ENCODE data around the gene GFPT2.

Gene GFPT2

DNA sequence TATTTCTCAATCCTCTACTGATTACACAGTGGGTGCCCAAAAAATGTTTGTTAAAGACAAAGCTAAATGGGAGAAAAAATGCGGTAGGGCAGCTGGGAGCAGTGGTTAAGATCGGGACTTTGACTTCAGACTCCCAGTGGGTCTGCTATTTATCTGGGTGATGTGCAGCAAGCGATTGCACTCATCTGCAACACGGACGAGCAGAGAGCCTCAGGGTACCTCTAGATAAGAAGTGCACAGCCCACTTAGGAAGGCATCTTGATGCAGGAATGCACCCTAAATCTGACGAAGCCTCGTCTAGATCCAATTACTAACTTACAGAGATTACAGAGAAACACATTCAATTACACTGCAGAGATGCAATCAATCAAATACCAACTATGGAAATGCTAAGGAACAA, 65.3 kb downstream of the GFPT2 start:
- no peaks in the 10 kb centered on the region for H3K36me3 ChIP-seq (ENCODE audit: control insufficient read depth, insufficient read depth, low read length)
- no peak overlapping the region for H3K4me3 ChIP-seq (replicated peaks; ENCODE audit: low read depth, low read length)
- TF ChIP-seq, protein P1, sequence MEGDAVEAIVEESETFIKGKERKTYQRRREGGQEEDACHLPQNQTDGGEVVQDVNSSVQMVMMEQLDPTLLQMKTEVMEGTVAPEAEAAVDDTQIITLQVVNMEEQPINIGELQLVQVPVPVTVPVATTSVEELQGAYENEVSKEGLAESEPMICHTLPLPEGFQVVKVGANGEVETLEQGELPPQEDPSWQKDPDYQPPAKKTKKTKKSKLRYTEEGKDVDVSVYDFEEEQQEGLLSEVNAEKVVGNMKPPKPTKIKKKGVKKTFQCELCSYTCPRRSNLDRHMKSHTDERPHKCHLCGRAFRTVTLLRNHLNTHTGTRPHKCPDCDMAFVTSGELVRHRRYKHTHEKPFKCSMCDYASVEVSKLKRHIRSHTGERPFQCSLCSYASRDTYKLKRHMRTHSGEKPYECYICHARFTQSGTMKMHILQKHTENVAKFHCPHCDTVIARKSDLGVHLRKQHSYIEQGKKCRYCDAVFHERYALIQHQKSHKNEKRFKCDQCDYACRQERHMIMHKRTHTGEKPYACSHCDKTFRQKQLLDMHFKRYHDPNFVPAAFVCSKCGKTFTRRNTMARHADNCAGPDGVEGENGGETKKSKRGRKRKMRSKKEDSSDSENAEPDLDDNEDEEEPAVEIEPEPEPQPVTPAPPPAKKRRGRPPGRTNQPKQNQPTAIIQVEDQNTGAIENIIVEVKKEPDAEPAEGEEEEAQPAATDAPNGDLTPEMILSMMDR (IDR thresholded peaks at IDR 0.05; ENCODE audit: insufficient read depth, low read length, poor library complexity, severe bottlenecking) = no peak
- no peaks in the 10 kb centered on the region for H3K27me3 ChIP-seq (replicated peaks; ENCODE audit: control insufficient read depth, insufficient read depth, low read length)
- no peak for DNase-seq (ENCODE audit: extremely low read depth, insufficient read length)

DNA sequence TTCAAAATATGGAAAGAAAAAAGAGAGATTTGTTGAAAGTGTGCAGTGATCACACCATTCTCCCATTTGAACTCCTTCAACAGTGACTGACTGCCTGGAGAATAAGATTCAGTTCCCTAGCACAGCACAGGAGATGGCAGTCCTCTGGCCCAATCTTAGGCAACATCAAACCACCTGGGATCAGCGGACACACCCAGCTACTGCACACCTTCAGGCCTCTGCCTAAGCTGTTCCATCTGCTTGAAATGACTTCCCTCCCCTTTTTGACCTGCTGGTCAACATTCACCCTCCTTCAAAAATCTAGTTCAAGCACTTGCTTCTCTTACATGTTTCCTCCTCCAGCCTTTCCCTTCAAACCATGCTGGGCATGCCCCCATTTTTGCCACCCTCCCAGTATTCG, 65.7 kb downstream of the GFPT2 start:
- Histone ChIP-seq H3K27me3 (replicated peaks; ENCODE audit: control insufficient read depth, insufficient read depth, low read length) (no peaks in the 10 kb centered on the region), H3K36me3 (ENCODE audit: control insufficient read depth, insufficient read depth, low read length) (peaks cover 4% of the 10 kb centered on the region; the same call in 1 of the 2 replicates), H3K4me3 (replicated peaks; ENCODE audit: low read depth, low read length) (no peak overlapping the region)
- DNase-seq (ENCODE audit: extremely low read depth, insufficient read length) = no peak
- TF ChIP-seq, protein P1 (IDR thresholded peaks at IDR 0.05; ENCODE audit: insufficient read depth, low read length, poor library complexity, severe bottlenecking) = no peak

DNA sequence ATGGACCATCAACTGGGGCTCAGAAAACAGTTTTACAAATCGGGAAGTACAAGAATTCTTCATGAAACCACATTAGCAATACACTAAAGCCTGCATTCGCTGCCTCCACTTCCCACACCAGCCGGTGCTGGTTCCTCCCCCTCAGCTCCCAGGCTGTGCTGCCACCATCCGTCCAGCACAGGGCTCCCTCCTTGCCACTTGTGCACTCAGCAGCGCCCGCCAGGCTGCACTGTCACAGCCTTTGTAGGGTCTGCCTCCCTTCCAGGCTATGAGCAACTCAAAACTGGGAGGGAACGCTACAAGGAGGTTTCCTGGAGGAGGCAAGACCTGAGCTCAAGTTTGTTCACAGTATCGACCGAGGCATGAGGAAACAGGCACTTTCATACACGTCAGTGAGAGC, 69.0 kb downstream of the GFPT2 start:
- Histone ChIP-seq H3K36me3 (ENCODE audit: control insufficient read depth, insufficient read depth, low read length) (peaks cover 10% of the 10 kb centered on the region), H3K27me3 (replicated peaks; ENCODE audit: control insufficient read depth, insufficient read depth, low read length) (no peaks in the 10 kb centered on the region), H3K4me3 (replicated peaks; ENCODE audit: low read depth, low read length) (no peak overlapping the region)
- no peak for DNase-seq (ENCODE audit: extremely low read depth, insufficient read length)
- TF ChIP-seq, protein P1 (IDR thresholded peaks at IDR 0.05; ENCODE audit: insufficient read depth, low read length, poor library complexity, severe bottlenecking) = no peak

DNA sequence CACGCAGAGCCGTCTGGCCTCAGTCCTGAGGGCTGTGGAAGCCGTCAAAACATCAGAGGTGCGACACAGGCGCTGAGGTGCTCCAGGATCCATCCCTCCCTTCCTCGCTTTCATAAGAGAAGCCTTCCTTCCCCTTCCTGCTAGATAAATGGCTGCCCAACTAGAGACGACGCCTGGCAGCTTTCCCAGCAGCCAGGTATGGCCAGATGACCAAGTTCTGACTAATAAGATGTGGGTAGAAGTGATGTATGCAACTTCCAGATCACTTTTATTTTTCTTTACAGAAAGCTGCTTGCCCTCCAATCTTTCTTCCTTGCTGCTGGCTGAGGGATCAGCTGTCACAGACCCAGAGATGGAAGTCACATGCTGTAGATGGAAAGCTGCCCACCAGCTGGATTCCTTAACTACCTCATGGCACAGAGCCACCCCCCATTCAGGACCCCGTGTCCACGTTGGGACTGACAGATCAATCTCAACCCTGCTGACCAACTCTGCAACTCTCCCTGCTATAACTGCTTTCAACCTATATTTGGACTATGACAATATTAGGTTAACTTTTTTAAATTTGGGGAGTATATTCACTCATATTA, 70.0 kb downstream of the GFPT2 start:
- DNase-seq (ENCODE audit: extremely low read depth, insufficient read length) = no peak
- no peaks in the 10 kb centered on the region for H3K27me3 ChIP-seq (replicated peaks; ENCODE audit: control insufficient read depth, insufficient read depth, low read length)
- TF ChIP-seq, protein P1 (IDR thresholded peaks at IDR 0.05; ENCODE audit: insufficient read depth, low read length, poor library complexity, severe bottlenecking) = no peak
- no peak overlapping the region for H3K4me3 ChIP-seq (replicated peaks; ENCODE audit: low read depth, low read length)
- H3K36me3 ChIP-seq (ENCODE audit: control insufficient read depth, insufficient read depth, low read length) = peaks cover 10% of the 10 kb centered on the region

DNA sequence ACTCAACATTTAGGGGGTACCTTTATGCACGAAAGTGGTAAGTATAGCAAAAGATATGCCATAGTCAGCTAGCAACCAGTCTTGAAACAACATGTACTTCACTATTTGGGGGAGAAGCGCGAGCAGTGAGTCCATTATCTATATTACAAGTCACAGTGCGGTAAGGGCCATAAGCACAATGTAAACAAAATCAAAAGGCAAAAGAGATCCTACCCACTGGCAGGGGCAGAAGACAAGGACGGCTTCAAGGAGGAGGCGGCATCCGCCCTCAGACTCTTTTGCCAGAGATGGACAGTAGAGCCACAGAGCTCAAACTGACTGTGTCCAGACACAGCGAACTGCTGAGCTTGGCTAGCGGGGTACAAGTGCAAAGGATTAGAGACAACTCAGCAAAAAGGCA, 70.9 kb downstream of the GFPT2 start:
- TF ChIP-seq, protein P1 (IDR thresholded peaks at IDR 0.05; ENCODE audit: insufficient read depth, low read length, poor library complexity, severe bottlenecking) = no peak
- Histone ChIP-seq H3K27me3 (replicated peaks; ENCODE audit: control insufficient read depth, insufficient read depth, low read length) (no peaks in the 10 kb centered on the region), H3K4me3 (replicated peaks; ENCODE audit: low read depth, low read length) (no peak overlapping the region), H3K36me3 (ENCODE audit: control insufficient read depth, insufficient read depth, low read length) (peaks cover 10% of the 10 kb centered on the region)
- DNase-seq (ENCODE audit: extremely low read depth, insufficient read length) = no peak

DNA sequence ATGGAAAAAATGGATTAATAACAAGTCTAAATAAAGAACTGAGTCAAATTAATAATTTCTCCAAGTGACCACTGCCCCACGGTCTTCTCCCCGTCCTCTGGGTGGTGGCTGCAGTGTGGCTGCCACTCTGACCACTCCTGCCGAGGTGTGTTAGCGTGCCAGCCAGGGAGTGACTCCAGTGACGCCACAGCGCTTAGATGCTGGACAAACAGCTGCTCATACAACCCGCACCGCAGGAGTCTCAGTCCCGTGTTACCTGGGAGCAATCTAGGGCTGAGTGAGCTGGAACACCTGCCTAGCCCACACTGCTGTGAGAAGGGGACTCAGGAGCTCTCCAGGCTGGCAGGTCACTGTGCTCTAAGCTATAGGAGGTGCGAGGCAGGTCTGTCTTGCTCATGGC, 71.4 kb downstream of the GFPT2 start:
- Histone ChIP-seq H3K4me3 (replicated peaks; ENCODE audit: low read depth, low read length) (no peak overlapping the region), H3K27me3 (replicated peaks; ENCODE audit: control insufficient read depth, insufficient read depth, low read length) (no peaks in the 10 kb centered on the region), H3K36me3 (ENCODE audit: control insufficient read depth, insufficient read depth, low read length) (peaks cover 12% of the 10 kb centered on the region)
- no peak for DNase-seq (ENCODE audit: extremely low read depth, insufficient read length)
- TF ChIP-seq, protein P1 (IDR thresholded peaks at IDR 0.05; ENCODE audit: insufficient read depth, low read length, poor library complexity, severe bottlenecking) = no peak
